Measurements from ENCODE around the gene FRAS1.
A peak's percentile ranks its signal among the peaks of the same experiment; 100 is the strongest.
"Not testable (repeated sequence)": the region's sequence is repeated elsewhere in the genome, so short reads cannot be mapped to it uniquely, and the experiment has no call there.

FRAS1 gene

DNA sequence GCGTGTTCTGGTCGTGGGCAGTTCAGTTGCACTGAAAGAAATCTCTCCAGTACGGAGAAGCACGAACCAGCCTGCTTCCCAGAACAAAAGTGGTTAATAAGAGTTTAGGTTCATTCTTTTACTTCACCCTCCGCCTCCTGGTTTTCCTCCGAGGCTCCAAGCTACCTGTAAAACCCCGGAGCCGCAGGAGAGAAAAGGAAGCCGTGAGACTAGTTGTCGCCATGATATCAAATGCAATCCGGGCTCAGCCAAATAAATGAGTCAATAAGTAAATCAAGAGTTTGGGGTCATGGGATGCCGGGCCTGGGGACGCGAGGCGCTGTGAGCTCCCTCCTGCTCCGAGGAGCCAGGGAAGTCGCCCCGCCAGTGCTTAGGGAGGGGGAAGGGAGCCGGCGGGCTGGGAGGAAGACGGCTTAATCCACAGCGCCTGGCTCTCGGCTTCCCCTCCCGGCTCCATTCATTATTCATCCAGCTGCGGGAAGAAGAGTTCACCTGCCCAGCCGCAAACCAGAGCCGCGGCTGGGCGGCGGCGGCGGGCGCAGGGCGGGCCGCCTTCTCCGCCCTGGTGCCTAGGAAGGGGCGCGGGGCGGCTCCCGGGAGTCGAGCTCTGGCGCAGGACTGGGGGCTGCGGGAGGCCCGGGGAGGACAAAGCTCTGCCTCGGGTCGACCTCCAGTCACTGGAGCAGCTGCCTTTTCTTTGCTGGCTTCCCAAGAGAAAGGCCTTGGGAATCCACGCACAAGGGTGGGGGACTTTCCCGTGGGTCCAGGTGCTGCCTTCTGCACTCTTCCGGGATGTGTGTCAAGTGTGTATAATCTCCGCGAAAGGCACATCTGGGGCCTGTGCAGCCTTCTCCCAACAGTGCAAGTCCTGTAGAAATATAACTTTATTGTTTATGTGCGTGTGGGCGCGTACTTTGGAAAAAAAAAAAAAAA is 1.7 kb downstream of the FRAS1 start:
- DNase-seq = peak; percentile 26 to 53

DNA sequence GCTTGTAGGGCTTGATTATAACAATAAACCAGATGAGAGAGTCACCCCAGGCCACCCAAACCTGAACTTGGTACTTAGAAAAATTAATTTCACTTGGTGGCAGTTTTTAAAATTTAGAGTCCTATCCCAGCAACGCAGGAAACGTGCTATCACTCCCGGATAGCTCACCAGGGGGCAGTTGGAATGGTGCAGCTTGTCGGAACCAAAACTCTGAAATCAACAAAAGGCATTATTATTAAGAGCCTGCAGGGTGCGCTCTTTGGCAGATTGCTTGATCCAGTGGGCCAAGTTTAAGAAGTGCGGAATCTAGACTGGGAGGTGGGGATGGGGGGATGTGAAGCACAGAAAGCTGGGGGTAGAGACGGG is 2.4 kb downstream of the FRAS1 start:
- peak; percentile 78 to 83 for DNase-seq

DNA sequence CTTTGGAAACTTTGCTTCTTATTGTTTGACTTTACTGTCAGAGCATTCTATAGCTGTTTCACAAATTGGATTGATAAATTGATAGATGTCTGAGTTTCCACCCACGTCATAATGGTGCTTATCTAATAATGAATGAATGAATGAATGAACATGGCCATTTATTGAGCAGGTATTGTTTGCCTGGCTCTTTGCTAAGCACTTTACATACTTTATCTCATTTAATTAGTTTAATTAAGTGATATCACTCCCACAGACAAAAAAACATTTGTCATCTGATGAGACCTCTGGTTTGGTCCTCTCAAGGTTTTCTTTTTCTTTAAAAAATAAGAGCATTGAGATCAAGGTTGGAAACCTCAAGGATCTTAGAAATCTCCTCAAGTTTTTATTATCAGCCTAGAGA is 2.8 kb downstream of the FRAS1 start:
- no peak for DNase-seq

DNA sequence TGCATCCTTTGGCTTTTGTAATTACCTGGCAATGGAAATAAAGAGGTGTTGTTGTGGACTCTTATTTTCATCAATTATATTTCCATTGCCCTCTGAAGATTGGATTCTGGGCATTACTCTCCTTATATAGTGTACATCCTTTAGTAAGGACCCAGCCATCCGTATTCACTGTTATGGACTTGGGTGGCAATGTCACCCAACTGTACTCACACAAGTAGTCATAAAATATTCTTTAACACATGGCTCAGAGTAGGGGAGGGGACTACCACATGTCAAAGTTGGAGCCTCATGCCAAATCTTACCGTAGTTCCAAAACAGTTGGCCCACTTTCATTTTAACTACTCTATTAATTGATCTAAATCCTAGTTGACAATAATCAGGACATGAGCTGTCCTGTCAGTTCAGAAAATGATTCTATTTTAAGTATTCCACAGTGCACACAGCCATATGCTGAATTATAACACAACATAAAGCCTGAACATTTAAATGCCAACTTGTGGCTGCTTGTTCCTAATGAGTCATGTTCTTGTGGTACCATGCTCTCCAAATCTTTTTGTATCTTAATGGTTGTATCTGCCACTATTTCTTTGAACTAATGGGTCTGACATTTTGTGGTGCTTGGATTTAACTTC is 4.9 kb downstream of the FRAS1 start:
- no peak for DNase-seq

DNA sequence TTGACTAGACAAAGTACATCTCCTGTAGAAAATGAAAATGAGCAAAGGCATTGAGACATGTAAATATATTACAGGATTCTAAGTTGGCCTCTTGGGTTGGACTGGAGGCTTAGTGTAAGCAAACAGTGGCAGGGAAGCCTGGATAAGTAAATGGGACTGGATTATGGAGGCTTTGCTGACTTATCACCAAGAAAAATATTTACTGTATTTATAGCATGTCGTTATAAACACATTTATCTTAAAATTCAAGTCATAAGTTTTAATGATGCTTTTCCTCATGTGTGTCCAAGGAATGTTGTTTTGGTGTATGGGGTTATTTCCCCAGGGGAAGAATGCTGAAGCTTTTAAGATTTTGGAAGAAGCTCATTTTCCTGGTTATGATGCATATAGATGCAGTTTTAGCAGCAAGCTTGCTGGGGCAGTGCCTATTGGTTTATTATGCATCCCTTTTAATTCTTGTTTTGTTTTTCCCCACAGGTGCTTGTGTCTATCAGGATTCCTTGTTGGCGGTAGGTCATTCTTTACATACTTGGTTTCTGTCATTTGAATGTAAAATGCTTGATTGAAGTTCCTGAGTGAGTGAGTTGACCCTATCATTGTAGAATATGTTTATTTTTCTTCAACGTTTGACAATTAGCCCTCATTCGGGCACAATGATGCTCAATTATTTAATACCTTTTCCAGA is 8.5 kb downstream of the FRAS1 start:
- no peak for DNase-seq

DNA sequence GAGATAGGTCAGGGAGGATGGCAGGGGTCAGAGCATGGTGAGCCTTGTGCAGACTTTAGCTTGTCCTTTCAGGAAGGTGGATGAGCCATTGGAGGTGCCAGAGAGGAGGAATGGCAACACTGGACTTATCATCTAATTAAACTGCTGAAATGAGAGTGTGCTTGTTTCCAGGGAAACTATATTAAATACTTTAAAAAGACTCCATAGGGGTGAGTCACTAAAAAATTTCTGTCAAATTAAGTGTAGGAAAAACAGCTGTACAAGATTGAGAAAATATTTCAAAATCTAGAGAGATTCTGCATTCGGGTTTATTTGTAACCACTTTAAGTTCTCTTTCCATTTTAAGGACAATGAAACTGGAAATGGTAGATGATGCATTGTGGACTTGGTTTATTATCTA is 11.4 kb downstream of the FRAS1 start:
- DNase-seq = no peak

DNA sequence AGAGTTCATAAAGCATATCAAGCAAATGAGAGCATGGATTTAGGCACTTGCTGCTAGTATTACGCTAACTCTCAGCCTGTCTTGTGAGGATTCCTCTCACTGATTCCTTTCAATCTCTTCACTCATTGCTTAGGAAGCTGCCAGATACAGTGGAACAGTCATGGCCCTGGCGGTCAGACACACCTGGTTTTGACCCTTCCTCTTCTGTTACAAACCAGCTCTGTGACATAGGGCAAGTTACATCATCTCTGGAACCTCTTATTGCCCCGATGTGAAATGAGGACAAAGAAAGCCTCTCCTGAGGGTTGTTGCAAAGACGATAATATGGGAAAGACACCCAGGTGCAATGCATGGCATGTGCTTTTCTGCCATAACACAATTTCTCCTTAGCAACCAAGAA is 12.2 kb downstream of the FRAS1 start:
- no peak for DNase-seq

DNA sequence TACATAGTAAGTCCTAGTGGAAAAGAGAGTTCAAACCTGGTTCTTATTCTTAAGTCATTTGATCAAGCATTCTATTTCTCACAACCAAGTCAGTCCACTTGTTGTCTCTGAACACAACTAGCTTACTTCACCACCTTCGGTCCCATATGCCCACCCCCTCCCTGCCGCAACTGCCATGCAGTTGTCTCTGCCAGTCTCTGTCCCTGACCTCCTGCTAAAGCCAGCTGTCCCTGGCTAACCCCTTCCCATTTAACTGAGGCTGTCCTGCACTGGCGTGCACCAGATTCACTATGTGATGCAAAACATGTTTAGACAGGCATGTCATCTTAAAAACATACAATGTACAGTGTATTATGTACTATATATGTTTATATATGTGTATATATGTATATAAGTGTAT is 12.7 kb downstream of the FRAS1 start:
- DNase-seq = no peak

DNA sequence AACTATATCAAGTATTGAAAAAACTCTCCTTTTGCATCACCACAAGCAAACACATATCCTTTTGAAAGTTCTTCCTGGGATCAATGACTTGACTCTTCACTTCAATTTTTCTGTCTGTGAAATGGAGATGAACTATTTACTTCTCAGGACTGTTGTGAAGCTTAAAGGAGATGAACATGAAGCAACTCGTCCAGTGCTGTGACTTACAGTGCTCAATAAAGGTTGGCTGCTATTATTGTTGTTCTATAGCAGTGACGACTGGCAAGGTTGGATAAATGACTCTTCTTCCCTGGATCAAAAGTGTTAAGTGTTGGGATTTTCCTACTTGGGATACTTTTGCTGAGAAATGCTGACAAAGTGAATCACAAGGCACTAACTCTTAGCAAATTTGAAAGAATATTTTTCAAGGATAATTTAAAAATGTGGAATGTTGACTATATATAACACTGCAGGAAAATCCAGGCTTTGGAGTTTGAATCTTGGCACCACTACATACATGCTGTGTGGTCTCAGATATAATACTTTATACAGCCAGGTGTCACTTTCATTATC is 13.7 kb downstream of the FRAS1 start:
- DNase-seq = no peak

DNA sequence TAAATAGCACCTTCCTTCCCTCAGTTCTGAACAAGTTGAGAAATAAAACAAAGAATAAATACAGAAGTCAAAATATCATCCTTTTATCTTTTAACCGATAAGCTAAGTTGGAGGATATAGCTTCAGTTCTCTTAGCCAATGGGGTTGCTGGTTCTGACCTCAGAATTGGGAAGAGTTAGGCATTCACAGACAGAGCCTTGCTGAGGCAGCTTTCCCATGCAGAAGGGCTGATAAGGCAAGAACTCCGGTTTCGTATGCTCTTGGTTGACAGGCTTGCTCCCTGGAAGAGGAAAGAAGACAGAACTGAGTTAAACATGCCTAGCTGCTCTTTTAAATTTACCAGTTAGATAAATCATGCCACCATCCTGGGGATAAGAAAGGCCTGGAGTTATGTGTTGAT is 17.6 kb downstream of the FRAS1 start:
- DNase-seq = no peak

DNA sequence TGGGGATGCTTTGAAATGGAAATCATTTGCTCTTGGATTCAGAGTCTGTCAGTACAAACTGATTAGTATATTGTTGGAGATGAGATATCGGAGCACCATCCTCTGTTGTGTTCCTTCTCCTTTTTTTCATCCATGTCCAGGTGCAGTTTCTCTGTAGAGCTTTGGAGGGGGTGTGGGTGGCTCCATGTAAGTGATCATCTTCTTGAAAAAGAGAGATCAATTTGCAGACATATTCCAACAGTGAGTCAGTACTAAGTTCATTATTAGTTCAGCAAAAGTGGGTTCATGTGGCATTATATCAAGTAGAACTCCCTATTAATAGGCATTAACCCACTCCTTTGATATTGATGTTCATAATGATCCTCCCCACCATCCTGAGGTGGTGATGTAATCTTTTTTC is 18.9 kb downstream of the FRAS1 start:
- DNase-seq = no peak

DNA sequence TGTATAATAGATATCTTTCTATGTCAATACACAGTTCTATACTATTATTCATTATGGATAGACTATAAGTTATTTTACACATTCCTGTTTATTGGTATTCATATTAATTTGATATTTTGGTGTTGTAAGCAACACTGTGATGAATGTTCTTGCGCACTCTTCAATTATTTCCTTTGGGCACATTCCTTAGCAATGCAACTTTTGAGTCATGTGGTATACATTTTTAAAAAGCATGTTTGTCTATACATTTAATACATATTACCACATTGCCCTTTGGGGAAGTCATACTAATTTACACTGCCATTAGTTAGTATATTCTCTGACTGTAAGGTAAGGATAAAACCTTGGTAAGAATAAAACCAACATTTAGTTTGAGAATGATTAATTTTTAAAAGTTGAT is 21.0 kb downstream of the FRAS1 start:
- no peak for DNase-seq

DNA sequence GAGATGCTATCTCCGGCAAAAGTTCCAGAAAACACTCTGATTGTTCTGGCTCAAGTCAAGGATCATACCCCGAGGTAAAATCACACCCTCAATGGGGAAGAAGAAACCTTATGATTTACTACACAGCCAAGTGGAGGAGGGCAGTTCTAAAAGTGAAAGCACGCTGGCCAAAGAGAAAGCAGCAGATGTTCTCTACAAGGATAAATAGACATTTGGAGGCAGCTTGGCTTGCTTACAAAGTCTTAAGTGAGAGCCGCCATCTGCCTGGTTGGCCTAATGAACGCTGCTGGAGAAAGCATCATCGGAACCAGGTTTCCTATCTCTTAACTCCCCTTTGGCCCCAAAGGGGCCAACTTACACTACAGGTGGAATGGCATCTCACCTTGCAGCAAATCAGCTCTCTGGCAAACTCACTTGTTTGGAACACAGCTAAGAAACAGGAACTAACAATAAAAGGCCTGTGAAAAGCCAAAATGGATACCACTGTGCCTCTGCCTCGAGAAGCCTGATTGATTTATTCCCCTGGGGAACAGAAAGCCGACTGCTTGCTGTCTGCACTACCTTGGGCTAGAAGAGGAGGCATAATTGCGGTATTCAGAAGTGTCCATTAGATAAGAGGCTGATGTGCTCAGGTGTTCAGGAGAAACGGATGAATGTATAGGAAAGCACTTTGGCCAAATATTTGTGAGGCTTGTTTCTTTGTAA is 22.8 kb downstream of the FRAS1 start:
- no peak for DNase-seq

DNA sequence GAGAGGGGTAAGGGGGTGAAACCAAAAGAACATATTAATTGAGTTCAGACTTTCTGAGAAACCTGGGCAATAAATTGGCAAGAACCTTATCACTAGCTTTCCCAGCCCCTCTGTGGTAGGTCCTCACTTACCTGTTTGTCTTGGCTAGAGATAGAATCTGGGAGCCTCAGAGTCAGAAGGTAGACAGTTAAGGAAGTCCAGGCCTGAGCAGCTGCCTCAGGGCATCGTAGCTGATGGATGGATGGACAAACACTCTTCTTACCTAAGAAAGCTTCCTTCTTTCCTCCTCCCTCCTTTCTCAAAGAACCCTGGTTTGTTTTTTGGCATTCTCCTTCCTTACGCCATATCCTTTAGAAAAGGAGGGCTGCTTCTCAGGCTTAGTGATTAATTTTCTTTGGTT is 24.4 kb downstream of the FRAS1 start:
- no peak for DNase-seq

DNA sequence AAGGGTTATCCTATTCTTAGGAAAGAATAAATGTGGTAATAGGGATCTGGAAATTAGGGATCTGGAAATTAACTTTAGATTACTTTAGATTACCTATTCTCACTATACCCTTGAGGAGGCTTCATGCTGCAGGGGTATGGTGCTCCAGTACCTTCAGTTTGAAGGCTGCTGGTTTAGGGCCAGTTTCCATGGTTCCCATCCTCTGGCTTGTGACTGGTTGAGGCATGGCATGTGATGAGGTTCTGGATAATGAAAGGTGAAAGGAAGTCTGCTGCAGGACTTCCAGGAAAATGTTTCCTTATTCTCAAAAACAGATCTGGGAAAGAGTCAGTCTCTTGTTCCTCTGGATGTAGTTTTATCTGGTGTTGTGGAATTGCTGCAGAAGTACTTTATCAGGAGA is 25.9 kb downstream of the FRAS1 start:
- DNase-seq = no peak

DNA sequence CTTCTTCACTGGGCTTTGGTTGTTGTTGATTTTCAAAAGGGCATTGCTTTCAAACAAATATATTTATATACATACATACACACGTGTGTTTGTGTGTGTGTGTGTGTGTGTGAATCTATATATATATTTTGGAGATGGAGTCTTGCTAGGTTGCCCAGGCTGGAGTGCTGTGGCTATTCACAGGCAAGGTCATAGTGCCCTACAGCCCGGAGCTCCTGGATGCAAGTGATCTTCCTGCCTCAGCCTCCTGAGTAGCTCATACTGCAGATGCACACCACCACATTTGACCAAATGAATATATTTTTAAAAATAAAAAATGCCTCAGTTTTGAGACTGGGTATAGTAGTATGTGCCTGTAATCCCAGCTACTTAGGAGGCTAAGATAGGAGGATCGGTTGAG is 34.4 kb downstream of the FRAS1 start:
- no peak for DNase-seq

DNA sequence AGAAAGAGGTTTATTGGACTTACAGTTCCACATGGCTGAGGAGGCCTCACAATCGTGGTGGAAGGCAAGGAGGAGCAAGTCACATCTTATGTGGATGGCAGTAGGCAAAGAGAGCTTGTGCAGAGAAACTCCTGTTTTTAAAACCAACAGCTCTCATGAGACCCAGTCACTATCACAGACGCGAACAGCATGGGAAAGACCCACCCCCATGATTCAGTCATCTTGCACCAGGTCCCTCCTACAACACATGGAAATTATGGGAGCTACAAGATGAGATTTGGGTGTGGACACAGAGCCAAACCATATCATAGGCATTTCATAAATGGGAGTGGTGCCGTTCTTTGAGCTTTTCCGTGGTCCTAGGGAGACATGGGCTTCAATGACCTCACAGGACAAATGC is 35.2 kb downstream of the FRAS1 start:
- not testable (repeated sequence) for DNase-seq

DNA sequence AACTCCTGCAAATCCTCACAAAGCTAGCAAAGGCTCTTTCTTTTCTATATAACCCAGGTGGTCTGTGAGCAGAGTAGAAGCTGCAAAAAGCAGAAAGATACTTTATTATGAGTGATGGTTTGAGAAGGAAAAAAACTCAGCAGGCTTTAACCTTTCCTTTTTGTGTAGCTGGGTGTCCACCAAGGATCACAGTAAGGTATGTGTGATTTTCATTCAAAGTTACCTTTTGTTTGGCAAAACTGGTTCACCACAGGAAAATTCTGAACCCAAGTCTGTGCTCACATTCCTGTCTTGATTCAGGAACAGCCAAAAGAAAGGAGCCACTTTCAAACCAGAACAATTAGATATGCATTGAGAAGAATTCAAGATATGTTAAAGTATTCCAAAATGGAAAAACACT is 35.7 kb downstream of the FRAS1 start:
- DNase-seq = no peak

DNA sequence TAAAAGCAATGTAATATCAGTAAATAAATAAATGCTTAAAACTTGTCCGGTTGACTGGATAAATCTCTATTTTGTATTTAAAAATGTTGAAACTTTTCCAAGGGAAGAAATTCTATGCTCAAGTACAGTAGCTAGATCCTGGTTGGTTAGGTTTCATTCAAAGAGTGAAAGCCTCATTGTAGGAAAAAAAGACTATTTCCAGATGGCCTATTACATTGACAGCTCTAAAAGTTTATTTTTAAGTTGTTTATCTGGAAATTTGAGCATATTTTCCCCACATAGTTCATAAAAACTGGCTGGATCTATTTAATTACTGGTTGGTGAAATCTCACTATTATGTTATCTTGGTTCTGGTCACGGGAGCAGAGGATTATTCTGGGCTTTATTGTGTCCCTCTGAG is 38.0 kb downstream of the FRAS1 start:
- no peak for DNase-seq

DNA sequence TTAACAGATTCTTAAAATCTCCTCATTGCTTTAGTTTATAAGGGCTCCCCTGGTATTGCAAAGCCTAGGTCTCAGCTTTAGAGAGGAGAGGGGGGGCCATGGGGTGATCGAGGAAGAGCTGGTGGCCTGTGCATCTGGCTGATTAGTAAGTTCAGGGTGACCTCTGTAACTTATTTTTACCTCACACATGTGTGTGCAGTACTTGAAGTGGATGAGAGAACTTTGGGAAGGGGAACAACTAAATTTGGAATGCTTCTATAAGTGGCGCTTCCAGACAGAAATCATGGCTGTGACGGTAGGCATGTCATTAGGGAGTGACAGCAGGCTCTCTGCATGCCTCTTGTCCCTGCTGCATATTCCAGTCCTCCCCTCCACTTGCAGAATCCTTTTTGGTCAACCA is 41.9 kb downstream of the FRAS1 start:
- no peak for DNase-seq

DNA sequence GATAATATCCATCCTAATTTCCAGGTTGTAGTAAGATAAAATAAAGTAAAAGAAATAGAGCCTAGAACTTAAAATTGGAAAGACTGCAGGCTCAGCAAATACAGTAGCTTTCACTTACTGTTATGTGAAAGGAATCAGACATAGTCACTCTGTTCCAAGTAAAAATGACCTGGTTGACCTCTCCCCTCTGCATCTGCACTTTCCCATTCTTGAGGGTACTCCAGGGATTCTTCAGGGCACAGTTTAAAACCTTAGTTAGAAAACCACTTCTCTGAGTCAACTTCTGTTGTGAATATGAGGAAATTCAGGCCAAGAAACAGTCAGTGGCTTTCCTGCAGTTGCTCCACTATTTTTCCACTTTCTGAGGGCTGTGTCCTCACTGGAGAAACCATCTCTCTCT is 42.9 kb downstream of the FRAS1 start:
- DNase-seq = no peak

DNA sequence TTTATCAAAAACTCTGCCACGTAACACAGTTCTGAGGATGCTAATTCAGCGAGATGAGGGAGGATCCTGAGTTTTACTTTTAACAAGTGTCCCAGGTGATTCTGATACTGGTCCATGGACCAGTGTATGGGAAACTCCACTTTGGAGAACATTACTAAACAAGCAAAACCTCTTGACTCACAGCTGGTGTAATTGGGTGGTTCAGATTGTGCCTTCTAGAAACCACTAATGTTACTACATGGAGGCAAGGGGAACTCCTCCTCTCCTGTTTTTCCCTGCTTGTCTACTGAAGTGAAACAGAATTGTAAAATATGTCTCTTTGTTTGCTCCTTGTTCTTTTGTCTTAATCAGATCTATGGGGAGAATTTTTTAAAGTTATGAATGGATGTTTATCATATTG is 62.6 kb downstream of the FRAS1 start:
- DNase-seq = no peak

Data from SHP77 (cell line).